ENCODE data around the gene BOLA2B.

Gene BOLA2B

GRCh38 chr16:30184096-30184890, 9.2 kb downstream of the BOLA2B start (continued):
- TF ChIP-seq ZNF398 (tag by site-specific recombination; IDR thresholded peaks at IDR 0.05) (0 out of 2 replicates have a peak, but pooled peaks have one; percentile 32), ZBTB21 (tag by site-specific recombination; IDR thresholded peaks at IDR 0.05) (no peak), ZNF24 (tag by site-specific recombination; IDR thresholded peaks at IDR 0.05) (no peak), OSR2 (tag by site-specific recombination; IDR thresholded peaks at IDR 0.05) (peak; percentile 15; the same call in 1 of the 2 replicates), ZBTB7A (tag by site-specific recombination; IDR thresholded peaks at IDR 0.05; ENCODE audit: low read depth) (no peak), ZNF585B (tag by site-specific recombination; IDR thresholded peaks at IDR 0.05) (no peak), KLF8 (tag by site-specific recombination; IDR thresholded peaks at IDR 0.05) (no peak), ZNF529 (tag by site-specific recombination; IDR thresholded peaks at IDR 0.05; ENCODE audit: insufficient replicate concordance) (no peak), ZNF138 (tag by site-specific recombination; IDR thresholded peaks at IDR 0.05; ENCODE audit: borderline replicate concordance) (no peak), HOXD13 (CRISPR knock-in tag; IDR thresholded peaks at IDR 0.05; ENCODE audit: borderline replicate concordance) (no peak), KLF1 (tag by site-specific recombination; IDR thresholded peaks at IDR 0.05) (0 out of 2 replicates have a peak, but pooled peaks have one; percentile 8), ZNF639 (tag by site-specific recombination; IDR thresholded peaks at IDR 0.05) (0 out of 2 replicates have a peak, but pooled peaks have one; percentile 5), KLF10 (tag by site-specific recombination; IDR thresholded peaks at IDR 0.05) (no peak), ZNF692 (tag by site-specific recombination; IDR thresholded peaks at IDR 0.05) (no peak), ZNF76 (tag by site-specific recombination; IDR thresholded peaks at IDR 0.05; ENCODE audit: borderline replicate concordance, low read depth) (no peak)
- TF ChIP-seq, protein P1, sequence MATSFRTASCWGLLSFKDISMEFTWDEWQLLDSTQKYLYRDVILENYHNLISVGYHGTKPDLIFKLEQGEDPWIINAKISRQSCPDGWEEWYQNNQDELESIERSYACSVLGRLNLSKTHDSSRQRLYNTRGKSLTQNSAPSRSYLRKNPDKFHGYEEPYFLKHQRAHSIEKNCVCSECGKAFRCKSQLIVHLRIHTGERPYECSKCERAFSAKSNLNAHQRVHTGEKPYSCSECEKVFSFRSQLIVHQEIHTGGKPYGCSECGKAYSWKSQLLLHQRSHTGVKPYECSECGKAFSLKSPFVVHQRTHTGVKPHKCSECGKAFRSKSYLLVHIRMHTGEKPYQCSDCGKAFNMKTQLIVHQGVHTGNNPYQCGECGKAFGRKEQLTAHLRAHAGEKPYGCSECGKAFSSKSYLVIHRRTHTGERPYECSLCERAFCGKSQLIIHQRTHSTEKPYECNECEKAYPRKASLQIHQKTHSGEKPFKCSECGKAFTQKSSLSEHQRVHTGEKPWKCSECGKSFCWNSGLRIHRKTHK (tag by site-specific recombination; IDR thresholded peaks at IDR 0.05), result no peak

DNA sequence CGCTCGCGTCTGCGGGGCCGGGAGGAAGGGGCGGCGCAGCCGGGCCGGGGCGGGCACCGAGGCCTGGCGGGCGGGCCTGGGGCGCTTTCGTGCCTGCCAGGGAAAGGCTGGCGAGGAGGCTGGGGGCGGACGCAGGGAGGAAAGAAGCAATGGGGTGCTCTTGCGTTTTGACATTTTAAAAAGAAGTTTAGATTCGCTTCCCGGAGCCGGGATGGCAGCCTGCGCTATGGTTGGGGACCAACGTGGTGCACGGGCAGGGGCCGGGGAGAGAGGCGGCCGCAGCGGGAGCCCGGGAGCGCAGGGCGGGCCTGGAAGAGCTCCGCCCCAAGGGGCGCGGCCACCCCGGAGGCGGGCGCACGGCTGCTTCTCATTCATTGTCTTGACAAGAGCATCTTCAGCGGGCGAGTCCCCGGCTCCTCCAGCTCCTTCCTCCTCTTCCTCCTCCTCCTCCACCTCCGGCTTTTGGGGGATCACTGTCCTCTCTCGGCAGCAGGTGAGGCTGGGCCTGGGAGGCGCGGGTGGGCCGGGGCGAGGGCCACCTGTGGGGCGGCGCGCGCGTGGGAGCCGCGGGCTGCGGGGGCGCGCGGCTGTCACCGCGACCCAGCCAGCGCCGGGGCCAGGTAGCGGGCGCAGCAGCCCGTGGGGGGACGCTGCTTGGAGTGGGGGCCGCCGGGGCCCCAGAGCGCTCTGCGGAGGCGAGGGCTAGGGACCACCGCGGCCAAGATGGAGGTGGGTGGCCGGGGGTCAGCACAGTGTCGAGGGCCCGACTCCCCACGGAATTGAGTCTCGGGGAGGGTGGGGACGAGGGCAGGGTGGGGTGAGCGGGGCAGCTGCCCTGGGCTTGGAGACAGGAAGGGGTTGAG, 10.0 kb downstream of the BOLA2B start, which contains the start of gene CORO1A:
CORO1A (plus strand) TSS at position 370 of the 863 bp plus-strand sequence. CDS start 1,608 bp downstream, outside the sequence.
- Histone ChIP-seq H3K9me3 (ENCODE audit: control insufficient read depth, insufficient read depth, low read depth, low read length) (no peaks in the 10 kb centered on the region), H3K27ac (ENCODE audit: extremely low read depth, low read depth, low read length) (no peak within 1 kb of the TSS; the same call in 1 of the 2 replicates), H3K36me3 (ENCODE audit: control insufficient read depth in 2 of 2, insufficient read depth in 1 of 2, low read length in 2 of 2) (peaks cover 0 to 15% of the 10 kb centered on the region in 2 experiments; a peak in 1 of 3 replicates), H3K4me3 (ENCODE audit: low read depth, low read length) (peak within 1 kb of the TSS; percentile 46), H3K4me1 (ENCODE audit: control insufficient read depth, insufficient read depth, low read length) (peaks cover 5% of the 10 kb centered on the region; the same call in 1 of the 2 replicates)
- POLR2A ChIA-PET, result interaction anchor here (0.5 to 1.1 kb wide), 8 partner anchors 80 to 475 kb away, joined by 3 to 7 read pairs (median 3); partner anchors contain the start of genes ALDOA and DCTPP1
- CTCF ChIA-PET, result interaction anchor here (0.6 to 1.7 kb wide), 2 partner anchors 27 to 226 kb away, joined by 4 read pairs; no protein-coding TSS in a partner anchor
- TF ChIP-seq RBAK (tag by site-specific recombination; IDR thresholded peaks at IDR 0.05) (no peak), MYNN (tag by site-specific recombination; IDR thresholded peaks at IDR 0.05; ENCODE audit: borderline replicate concordance) (no peak), ZNF24 (tag by site-specific recombination; IDR thresholded peaks at IDR 0.05) (no peak), ZNF558 (tag by site-specific recombination; IDR thresholded peaks at IDR 0.05) (no peak), IKZF3 (tag by site-specific recombination; IDR thresholded peaks at IDR 0.05) (peak; percentile 57), ZNF174 (tag by site-specific recombination; IDR thresholded peaks at IDR 0.05) (no peak), HIC1 (tag by site-specific recombination; IDR thresholded peaks at IDR 0.05) (no peak), REPIN1 (tag by site-specific recombination; IDR thresholded peaks at IDR 0.05; ENCODE audit: low read depth) (no peak), ZNF214 (tag by site-specific recombination; IDR thresholded peaks at IDR 0.05; ENCODE audit: borderline replicate concordance) (no peak), SP2 (tag by site-specific recombination; IDR thresholded peaks at IDR 0.05) (peak; percentile 85), ZNF184 (tag by site-specific recombination; IDR thresholded peaks at IDR 0.05) (no peak)
